GM12874 (cell line): ENCODE measurements around the gene SEMA3B.

Experiments used
- CTCF ChIP-seq: IDR thresholded peaks from 2 replicates; pipeline ENCODE4 v1.5.1; 2011; ENCODE audit warnings: low read depth, mild to moderate bottlenecking, control low read depth, low read length, moderate library complexity; ENCODE audit not compliant: insufficient read depth

Gene SEMA3B

GRCh38 chr3:50268703-50269451 is at the start of gene SEMA3B:
TSS of gene SEMA3B (plus strand) at chr3:50269147. CDS start at chr3:50269241, 94 bp downstream.
- TF ChIP-seq CTCF = no peak

- TF ChIP-seq CTCF = no peak
These were observed 49.7 kb upstream of the SEMA3B start for GRCh38 chr3:50219285-50219684.

GRCh38 chr3:50220109-50220508 is 48.8 kb upstream of the SEMA3B start:
- TF ChIP-seq CTCF = no peak

- no peak for TF ChIP-seq CTCF
These were observed 47.9 kb upstream of the SEMA3B start for GRCh38 chr3:50221051-50221410.

GRCh38 chr3:50221411-50222168 is 47.4 kb upstream of the SEMA3B start:
- no peak for TF ChIP-seq CTCF

- TF ChIP-seq CTCF = no peak
These were observed 46.8 kb upstream of the SEMA3B start for GRCh38 chr3:50222169-50222528.

- no peak for TF ChIP-seq CTCF
These were observed 44.3 kb upstream of the SEMA3B start for GRCh38 chr3:50224639-50225038.
